K562 (cell line): ENCODE results near the gene CERS4. TPM values are rescaled to one million over a fixed set of nuclear protein-coding genes. Genes with fewer than 3 reads are reported as not detected.

ENCODE experiments used
- CHAMP1 ChIP-seq: fragments of 450-650 bp; IDR thresholded peaks from 2 replicates; pipeline ENCODE4 v1.6.1; 2016; ENCODE audit warnings: mild to moderate bottlenecking
- DPF2 ChIP-seq: fragments of 450-650 bp; IDR thresholded peaks from 2 replicates; pipeline ENCODE4 v1.6.1; 2016
- EGR1 ChIP-seq: fragments of 450-650 bp; conservative IDR thresholded peaks from 2 replicates; pipeline ENCODE4 v1.6.1; 2017; ENCODE audit warnings: mild to moderate bottlenecking
- ID3 ChIP-seq, 2 experiments: fragments of 250-450 bp in 1 of 2; fragments of 450-650 bp in 1 of 2; sonication (Bioruptor Pico) in 1 of 2; IDR thresholded peaks; 2 replicates each; pipeline versions ENCODE4 v1.6.1 to v1.8.0; 2016 to 2021; ENCODE audit warnings: mild to moderate bottlenecking in 2 of 2, moderate library complexity in 2 of 2, missing compliant biosample characterization in 1 of 2, missing genetic modification characterization in 1 of 2
- KDM1A ChIP-seq, 2 experiments: fragments of 450-650 bp; IDR thresholded peaks; 2 replicates each; pipeline ENCODE4 v1.6.1; 2016; ENCODE audit warnings: mild to moderate bottlenecking in 2 of 2
- MLX ChIP-seq, 2 experiments: fragments of 450-650 bp in 1 of 2; sonication (generic) in 1 of 2; formaldehyde crosslinking; conservative IDR thresholded peaks; 2 replicates each; pipeline versions ENCODE4 v1.4.0 to v1.8.1; 2020 to 2022; ENCODE audit warnings: mild to moderate bottlenecking in 1 of 2, missing genetic modification reagents in 1 of 2
- RBBP5 ChIP-seq: fragments of 200-600 bp; sonication (generic); IDR thresholded peaks from 2 replicates; pipeline ENCODE4 v1.6.1; 2012; ENCODE audit warnings: borderline replicate concordance, mild to moderate bottlenecking, low read length, control low read depth, inconsistent platforms; ENCODE audit not compliant: insufficient read depth, poor library complexity, severe bottlenecking
- RBM25 ChIP-seq: fragments of 200-400 bp; formaldehyde crosslinking; IDR thresholded peaks from 2 replicates; pipeline ENCODE4 v1.6.1; 2018; ENCODE audit warnings: low read length, low read depth, moderate library complexity; ENCODE audit not compliant: severe bottlenecking
- RCOR1 ChIP-seq, 2 experiments: IDR thresholded peaks; 2 replicates each; pipeline ENCODE4 v1.6.1; 2012; ENCODE audit warnings: low read depth in 2 of 2, low read length in 2 of 2, borderline replicate concordance in 1 of 2, improper control_type of control experiment in 1 of 2
- SREBF1 ChIP-seq: fragments of 150-350 bp; IDR thresholded peaks from 2 replicates; pipeline ENCODE4 v1.6.1; 2014; ENCODE audit warnings: antibody characterized with exemption, low read depth, low read length, borderline replicate concordance
- STAG1 ChIP-seq: sonication (generic); formaldehyde crosslinking; IDR thresholded peaks from 2 replicates; pipeline ENCODE4 v1.5.0; 2020; ENCODE audit warnings: missing genetic modification reagents, borderline replicate concordance
- TAL1 ChIP-seq: fragments of 450-650 bp; IDR thresholded peaks from 2 replicates; pipeline ENCODE4 v1.6.1; 2016; ENCODE audit warnings: mild to moderate bottlenecking
- TEAD1 ChIP-seq, 2 experiments: fragments of 450-650 bp in 1 of 2; sonication (generic) in 1 of 2; formaldehyde crosslinking; IDR thresholded peaks; 2 replicates each; pipeline versions ENCODE4 v1.4.0 to v1.8.0; 2020 to 2022; ENCODE audit warnings: mild to moderate bottlenecking in 2 of 2, missing genetic modification reagents in 1 of 2
- ZNF407 ChIP-seq: fragments of 450-650 bp; IDR thresholded peaks from 2 replicates; pipeline ENCODE4 v1.6.1; 2016; ENCODE audit warnings: low read depth
- ZNF778 ChIP-seq: fragments of 450-650 bp; formaldehyde crosslinking; IDR thresholded peaks from 2 replicates; pipeline ENCODE4 v1.4.0; 2020; ENCODE audit warnings: mild to moderate bottlenecking, moderate library complexity
- polyA plus RNA-seq, 8 experiments: library from polyadenylated mRNA; depleted of rRNA in 4 of 8; stranded (reverse) in 5 of 8; unstranded in 3 of 8; fragments of >200 nt; fragmentation: Nextera tagmentation in 2 of 8; fragmentation: Illumina TruSeq in 1 of 8; extraction: Ambion mirVana in 2 of 8; extraction: Trizol in 1 of 8; gene quantifications; 2 replicates each; pipeline versions ENCODE4 v1.2.1 to v1.2.3, GENCODE V29; 2011 to 2014; ENCODE audit warnings: inconsistent platforms in 1 of 8, missing spikeins in 1 of 8
- total RNA-seq, 7 experiments: library from RNA; depleted of rRNA in 6 of 7; stranded (reverse); fragments of >200 nt in 6 of 7; fragmentation: Illumina TruSeq in 2 of 7; extraction: Trizol in 2 of 7; gene quantifications; 2 replicates each; pipeline versions ENCODE4 v1.2.1 to v1.2.3, GENCODE V29; 2011 to 2021; ENCODE audit warnings: low replicate concordance in 1 of 7

Gene CERS4
- total and polyA plus RNA-seq, 9 of the 15 experiments (the other 6 are each of a cell fraction or from before 2014, with no cell fraction given) = 0.14 to 4.4 (median 2.9) TPM; not detected in 1

GRCh38 chr19:8210421-8211101 is 1.4 kb downstream of the CERS4 start (continued):
- TF ChIP-seq ZNF407 (no peak), KDM1A (IDR thresholded peaks at IDR 0.05) (peak in 1 of 2 experiments; percentile 68; a peak in 2 of 4 replicates), RBBP5 (no peak), TEAD1 (CRISPR knock-in tag; IDR thresholded peaks at IDR 0.05) (no peak), ID3 (CRISPR knock-in tag; IDR thresholded peaks at IDR 0.05) (no peak), ID3 (tag; IDR thresholded peaks at IDR 0.05) (no peak), RBM25 (peak; percentile 67), EGR1 (no peak), RCOR1 (IDR thresholded peaks at IDR 0.05; ENCODE audit: borderline replicate concordance in 1 of 2, low read depth in 2 of 2, low read length in 2 of 2) (0 out of 4 replicates have a peak, but pooled peaks of 1 of the 2 experiments have one; percentile 12), TAL1 (no peak), SREBF1 (no peak), ZNF778 (CRISPR knock-in tag) (no peak), STAG1 (CRISPR knock-in tag) (no peak), MLX (CRISPR knock-in tag; conservative IDR thresholded peaks at IDR 0.05) (no peak), DPF2 (no peak), CHAMP1 (no peak)
